Neutrophil (primary cell): Measurements from ENCODE around the gene PRKN.

Experiments used
- H3K27ac ChIP-seq: fragments of 200-600 bp; sonication (generic); 2 replicates; pipeline ENCODE4 v1.5.1; 2016; ENCODE audit warnings: mild to moderate bottlenecking, moderate library complexity
- H3K27me3 ChIP-seq: fragments of 200-600 bp; sonication (generic); 2 replicates; pipeline ENCODE4 v1.6.0; 2016; ENCODE audit warnings: mild to moderate bottlenecking
- H3K36me3 ChIP-seq: fragments of 200-600 bp; sonication (generic); 2 replicates; pipeline ENCODE4 v1.5.1; 2017
- H3K4me1 ChIP-seq, 2 experiments: fragments of 200-600 bp in 1 of 2; sonication (generic) in 1 of 2; 1 replicate in 1 of 2; 2 replicates in 1 of 2; pipeline versions ENCODE4 v1.5.1 to v1.6.1; 2013 to 2016; ENCODE audit warnings: low read depth in 1 of 2, low read length in 1 of 2, mild to moderate bottlenecking in 1 of 2, moderate library complexity in 1 of 2; ENCODE audit not compliant: control insufficient read depth in 1 of 2, insufficient read depth in 1 of 2
- H3K4me3 ChIP-seq, 2 experiments: fragments of 200-600 bp in 1 of 2; sonication (generic) in 1 of 2; 1 replicate in 1 of 2; 2 replicates in 1 of 2; pipeline ENCODE4 v1.5.1; 2013 to 2016; ENCODE audit warnings: low read depth in 1 of 2, low read length in 1 of 2, mild to moderate bottlenecking in 1 of 2, moderate library complexity in 1 of 2
- H3K9me3 ChIP-seq: fragments of 200-600 bp; sonication (generic); 2 replicates; pipeline ENCODE4 v1.5.1; 2016
- CTCF ChIP-seq: fragments of 200-600 bp; sonication (generic); IDR thresholded peaks from 2 replicates; pipeline ENCODE4 v1.5.1; 2016; ENCODE audit warnings: antibody characterized with exemption

The PRKN gene

DNA sequence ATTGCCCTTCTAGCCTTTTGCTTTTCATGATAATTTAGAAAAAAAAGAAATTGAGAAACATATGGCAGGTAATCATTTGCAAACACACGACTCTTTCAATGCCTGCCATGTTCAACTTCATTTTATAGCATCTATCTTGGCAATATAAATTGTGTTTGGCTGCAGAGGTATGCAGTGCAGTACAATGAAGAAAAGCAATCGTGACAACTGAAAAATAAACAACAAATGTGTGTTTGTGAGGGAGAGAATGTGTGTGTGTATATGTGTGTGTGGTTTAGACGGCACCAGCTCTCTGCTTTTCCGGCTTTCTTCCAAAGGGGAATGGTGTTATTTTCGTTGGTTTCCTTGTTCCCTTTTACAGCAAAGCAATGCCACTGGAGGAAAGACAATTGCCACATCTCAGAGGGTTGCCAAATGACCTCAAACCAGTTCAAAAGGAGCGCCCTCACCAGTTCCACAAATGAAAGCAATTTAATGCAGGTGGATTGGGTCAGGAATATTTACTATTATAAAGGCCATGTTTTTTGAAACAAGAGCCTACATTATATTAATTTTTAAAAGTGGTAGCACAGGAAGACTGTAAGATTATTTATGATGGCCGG lies 587.2 kb downstream of the PRKN start:
- H3K27ac ChIP-seq: no peak overlapping the region
- H3K4me1 ChIP-seq: no peaks in the 10 kb centered on the region
- no peaks in the 10 kb centered on the region for H3K9me3 ChIP-seq
- no peaks in the 10 kb centered on the region for H3K27me3 ChIP-seq
- no peak for TF ChIP-seq CTCF
- H3K36me3 ChIP-seq: no peaks in the 10 kb centered on the region
- no peak overlapping the region for H3K4me3 ChIP-seq

DNA sequence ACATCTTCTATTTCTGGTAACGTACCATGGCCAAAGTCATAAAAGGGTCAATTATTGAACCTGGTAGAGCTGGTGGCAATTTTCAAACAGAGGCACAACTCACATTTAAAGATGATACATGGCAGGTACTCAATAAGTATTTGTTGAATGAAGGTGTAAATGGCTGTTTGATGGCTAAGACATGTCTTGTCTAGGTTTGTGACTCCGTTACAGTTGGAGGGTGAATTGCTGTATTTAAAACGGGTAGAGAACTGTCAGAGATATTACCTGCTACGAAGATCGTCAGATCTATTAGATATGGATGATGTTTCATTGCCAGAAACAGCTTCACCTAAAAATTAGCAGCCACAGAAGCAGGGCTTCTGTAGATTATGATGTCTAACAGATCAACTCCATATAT lies 601.9 kb downstream of the PRKN start:
- Histone ChIP-seq H3K27me3 (no peaks in the 10 kb centered on the region), H3K36me3 (no peaks in the 10 kb centered on the region), H3K9me3 (no peaks in the 10 kb centered on the region), H3K4me3 (no peak overlapping the region), H3K27ac (no peak overlapping the region), H3K4me1 (no peaks in the 10 kb centered on the region)
- TF ChIP-seq CTCF: no peak

GRCh38 chr6:162124710-162125435 lies 602.7 kb downstream of the PRKN start:
- TF ChIP-seq CTCF: no peak
- H3K9me3 ChIP-seq: no peaks in the 10 kb centered on the region
- H3K4me3 ChIP-seq: no peak overlapping the region
- H3K4me1 ChIP-seq: no peaks in the 10 kb centered on the region
- no peaks in the 10 kb centered on the region for H3K36me3 ChIP-seq
- H3K27me3 ChIP-seq: no peaks in the 10 kb centered on the region
- no peak overlapping the region for H3K27ac ChIP-seq

- Histone ChIP-seq H3K27ac (no peak overlapping the region), H3K9me3 (no peaks in the 10 kb centered on the region), H3K27me3 (no peaks in the 10 kb centered on the region), H3K4me1 (no peaks in the 10 kb centered on the region), H3K4me3 (no peak overlapping the region), H3K36me3 (no peaks in the 10 kb centered on the region)
- TF ChIP-seq CTCF: no peak
Observed at GRCh38 chr6:162123797-162124196, 603.8 kb downstream of the PRKN start.

DNA sequence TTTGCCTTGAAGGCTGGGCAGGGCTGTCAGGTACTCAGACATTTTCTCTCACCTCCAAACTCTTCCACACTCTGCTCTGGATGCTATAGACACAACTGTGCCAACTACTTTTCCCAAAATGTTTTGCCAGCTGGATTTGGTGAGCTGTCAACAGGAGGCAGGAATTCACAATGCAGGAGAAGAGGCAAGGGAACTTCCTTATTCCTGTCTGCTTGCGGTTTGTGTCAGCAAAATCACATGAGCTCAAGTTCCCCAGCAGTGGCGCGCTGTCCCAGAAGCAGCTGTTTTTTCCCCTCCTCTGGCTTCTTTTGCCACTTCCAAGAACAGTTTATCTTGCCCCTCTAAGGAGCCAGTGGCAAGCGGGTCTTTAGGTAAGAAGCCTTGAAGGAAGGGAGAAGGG lies 608.2 kb downstream of the PRKN start:
- no peaks in the 10 kb centered on the region for H3K4me1 ChIP-seq
- no peaks in the 10 kb centered on the region for H3K27me3 ChIP-seq
- H3K4me3 ChIP-seq: no peak overlapping the region
- no peaks in the 10 kb centered on the region for H3K36me3 ChIP-seq
- no peaks in the 10 kb centered on the region for H3K9me3 ChIP-seq
- H3K27ac ChIP-seq: no peak overlapping the region
- no peak for TF ChIP-seq CTCF
